Stimulated activated CD8-positive, alpha-beta memory T cell treated with anti-CD3 and anti-CD28 coated beads, Interleukin-7, amount 100 ng/mL, for 24 hours (primary cell): Measurements from ENCODE around the gene EEA1.

Experiments used
- DNase-seq: peaks from one replicate; pipeline ENCODE4 v3.0.0-alpha.2; 2020; ENCODE audit warnings: low read depth

The EEA1 gene

GRCh38 chr12:92747151-92747550 lies 181.9 kb downstream of the EEA1 start:
- DNase-seq = no peak

GRCh38 chr12:92745856-92746550 lies 183.1 kb downstream of the EEA1 start:
- no peak for DNase-seq

- DNase-seq = no peak
Observed at GRCh38 chr12:92743026-92743425, 186.1 kb downstream of the EEA1 start.

GRCh38 chr12:92740411-92740810 lies 188.7 kb downstream of the EEA1 start:
- DNase-seq = no peak

GRCh38 chr12:92739113-92739512 lies 190.0 kb downstream of the EEA1 start:
- no peak for DNase-seq

- DNase-seq = no peak
Observed at GRCh38 chr12:92737855-92738850, 190.9 kb downstream of the EEA1 start.

- no peak for DNase-seq
Observed at GRCh38 chr12:92736605-92737004, 192.5 kb downstream of the EEA1 start.

GRCh38 chr12:92735131-92735721 lies 193.9 kb downstream of the EEA1 start:
- no peak for DNase-seq

- DNase-seq = no peak
Observed at GRCh38 chr12:92733661-92734060, 195.4 kb downstream of the EEA1 start.

GRCh38 chr12:92733181-92733580 lies 195.9 kb downstream of the EEA1 start:
- DNase-seq = no peak

- no peak for DNase-seq
Observed at GRCh38 chr12:92732716-92733115, 196.4 kb downstream of the EEA1 start.

- no peak for DNase-seq
Observed at GRCh38 chr12:92732216-92732615, 196.9 kb downstream of the EEA1 start.

GRCh38 chr12:92730758-92731157 lies 198.3 kb downstream of the EEA1 start:
- DNase-seq = no peak

- DNase-seq = no peak
Observed at GRCh38 chr12:92729773-92730305, 199.3 kb downstream of the EEA1 start.

GRCh38 chr12:92726850-92727249 lies 202.2 kb downstream of the EEA1 start:
- no peak for DNase-seq

- DNase-seq = no peak
Observed at GRCh38 chr12:92722897-92723296, 206.2 kb downstream of the EEA1 start.

GRCh38 chr12:92721656-92722055 lies 207.4 kb downstream of the EEA1 start:
- DNase-seq = no peak

GRCh38 chr12:92721130-92721529 lies 208.0 kb downstream of the EEA1 start:
- DNase-seq = no peak
